NCI-H2107 treated with DMSO at 0.1 percent for 48 hours (cell line): ENCODE data around the gene PCDHGB2.
"Not testable (repeated sequence)": the region's sequence is repeated elsewhere in the genome, so short reads cannot be mapped to it uniquely, and the experiment has no call there.

Experiments
- DNase-seq: peaks from one replicate; lab custom pipeline; 2025; ENCODE audit not compliant: unreplicated experiment; lab: John Stamatoyannopoulos, UW

Gene PCDHGB2

DNA sequence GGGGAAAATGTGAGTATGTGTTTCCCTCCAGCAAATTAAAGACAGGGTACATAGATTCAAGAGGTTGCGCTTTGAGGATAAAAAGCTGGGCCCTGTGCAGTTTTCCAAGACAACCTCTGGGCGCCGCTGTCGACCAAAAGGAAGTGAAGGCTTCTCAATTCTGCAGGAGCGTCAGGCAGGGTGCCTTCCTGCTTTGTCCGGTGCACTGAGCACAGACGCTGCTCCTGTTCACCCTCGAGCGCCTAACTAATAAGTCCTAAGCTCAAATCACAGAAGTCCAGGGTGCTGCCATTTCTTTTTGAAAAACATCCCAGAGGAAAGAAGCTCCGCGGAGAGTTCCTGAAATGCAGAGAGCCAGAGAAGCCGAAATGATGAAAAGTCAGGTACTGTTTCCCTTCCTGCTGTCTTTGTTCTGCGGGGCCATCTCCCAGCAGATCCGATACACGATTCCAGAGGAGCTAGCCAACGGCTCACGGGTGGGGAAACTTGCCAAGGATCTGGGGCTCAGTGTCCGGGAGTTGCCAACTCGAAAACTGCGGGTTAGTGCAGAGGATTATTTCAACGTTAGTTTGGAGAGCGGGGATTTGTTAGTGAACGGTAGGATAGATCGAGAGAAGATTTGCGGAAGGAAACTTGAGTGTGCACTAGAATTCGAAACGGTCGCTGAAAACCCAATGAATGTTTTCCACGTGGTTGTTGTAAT, 9.7 kb upstream of the PCDHGB2 start, which contains the start of gene PCDHGB1:
Gene PCDHGB1 (plus strand): TSS at position 183 of the 703 bp plus-strand sequence. CDS start 162 bp downstream, at position 345.
- no peak for DNase-seq

DNA sequence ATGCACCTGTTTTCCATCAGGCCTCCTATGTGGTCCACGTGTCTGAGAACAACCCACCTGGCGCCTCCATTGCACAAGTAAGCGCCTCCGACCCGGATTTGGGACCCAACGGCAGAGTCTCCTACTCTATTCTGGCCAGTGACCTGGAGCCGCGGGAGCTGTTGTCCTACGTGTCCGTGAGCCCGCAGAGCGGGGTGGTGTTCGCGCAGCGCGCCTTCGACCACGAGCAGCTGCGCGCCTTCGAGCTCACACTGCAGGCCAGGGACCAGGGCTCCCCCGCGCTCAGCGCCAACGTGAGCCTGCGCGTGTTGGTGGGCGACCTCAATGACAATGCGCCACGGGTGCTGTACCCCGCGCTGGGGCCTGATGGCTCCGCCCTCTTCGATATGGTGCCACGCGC, 8.2 kb upstream of the PCDHGB2 start:
- no peak for DNase-seq

DNA sequence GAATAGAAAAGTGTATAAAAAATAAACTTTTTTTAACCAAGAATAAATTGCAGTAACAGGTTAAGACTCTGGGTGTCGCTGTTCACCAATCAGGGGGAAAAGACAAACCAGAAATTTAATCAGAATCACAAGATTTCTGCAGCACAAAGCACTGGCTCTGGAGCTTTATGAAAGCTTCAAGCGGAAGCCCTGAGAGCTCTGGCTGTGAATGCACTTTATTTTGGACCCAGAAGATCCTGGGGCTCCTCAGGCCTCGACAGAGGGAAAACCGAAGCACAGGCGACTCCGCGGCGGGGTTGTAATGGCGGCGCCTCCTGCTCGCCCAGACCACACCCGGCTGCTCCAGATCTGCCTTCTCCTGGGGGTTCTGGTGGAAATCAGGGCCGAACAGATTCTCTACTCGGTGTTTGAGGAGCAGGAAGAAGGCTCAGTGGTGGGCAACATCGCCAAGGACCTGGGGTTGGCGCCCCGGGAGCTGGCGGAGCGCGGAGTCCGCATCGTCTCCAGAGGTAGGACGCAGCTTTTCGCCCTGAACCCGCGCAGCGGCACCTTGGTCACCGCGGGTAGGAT, 4.8 kb upstream of the PCDHGB2 start, which contains the start of gene PCDHGA4:
Gene PCDHGA4 (plus strand): TSS at position 122 of the 570 bp plus-strand sequence. CDS start 87 bp downstream, at position 209.
- no peak for DNase-seq

DNA sequence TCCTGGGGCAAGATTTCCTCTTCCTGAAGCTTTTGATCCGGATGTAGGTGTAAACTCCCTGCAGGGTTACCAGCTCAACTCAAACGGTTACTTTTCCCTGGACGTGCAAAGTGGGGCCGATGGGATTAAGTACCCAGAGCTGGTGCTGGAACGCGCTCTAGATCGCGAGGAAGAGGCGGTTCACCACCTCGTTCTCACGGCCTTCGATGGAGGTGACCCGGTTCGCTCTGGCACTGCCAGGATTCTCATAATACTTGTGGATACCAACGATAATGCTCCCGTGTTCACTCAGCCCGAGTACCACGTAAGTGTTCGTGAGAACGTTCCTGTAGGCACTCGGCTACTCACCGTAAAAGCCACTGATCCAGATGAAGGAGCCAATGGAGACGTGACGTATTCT, 4.2 kb upstream of the PCDHGB2 start:
- no peak for DNase-seq

DNA sequence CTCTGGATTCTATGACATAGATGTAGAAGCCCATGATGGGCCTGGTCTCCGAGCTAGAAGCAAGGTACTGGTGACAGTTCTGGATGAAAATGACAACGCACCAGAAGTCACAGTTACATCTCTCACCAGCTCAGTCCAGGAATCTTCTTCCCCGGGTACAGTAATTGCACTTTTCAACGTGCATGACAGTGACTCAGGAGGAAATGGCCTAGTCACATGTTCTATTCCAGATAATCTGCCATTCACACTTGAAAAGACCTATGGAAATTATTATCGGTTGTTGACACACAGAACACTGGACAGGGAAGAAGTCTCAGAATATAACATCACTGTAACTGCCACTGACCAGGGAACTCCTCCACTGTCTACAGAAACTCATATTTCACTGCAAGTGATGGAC, 3.7 kb upstream of the PCDHGB2 start:
- no peak for DNase-seq

DNA sequence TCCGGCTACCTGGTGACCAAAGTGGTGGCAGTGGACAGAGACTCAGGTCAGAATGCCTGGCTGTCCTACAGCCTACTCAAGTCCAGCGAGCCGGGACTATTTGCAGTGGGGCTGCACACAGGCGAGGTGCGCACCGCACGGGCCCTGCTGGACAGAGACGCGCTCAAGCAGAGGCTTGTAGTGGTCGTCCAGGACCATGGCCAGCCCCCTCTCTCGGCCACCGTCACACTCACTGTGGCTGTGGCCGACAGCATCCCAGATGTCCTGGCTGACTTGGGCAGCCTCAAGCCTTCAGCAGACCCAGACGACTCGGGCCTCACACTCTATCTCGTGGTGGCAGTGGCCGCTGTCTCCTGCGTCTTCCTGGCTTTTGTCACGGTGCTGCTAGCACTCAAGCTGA, 2.8 kb upstream of the PCDHGB2 start:
- DNase-seq, result no peak

DNA sequence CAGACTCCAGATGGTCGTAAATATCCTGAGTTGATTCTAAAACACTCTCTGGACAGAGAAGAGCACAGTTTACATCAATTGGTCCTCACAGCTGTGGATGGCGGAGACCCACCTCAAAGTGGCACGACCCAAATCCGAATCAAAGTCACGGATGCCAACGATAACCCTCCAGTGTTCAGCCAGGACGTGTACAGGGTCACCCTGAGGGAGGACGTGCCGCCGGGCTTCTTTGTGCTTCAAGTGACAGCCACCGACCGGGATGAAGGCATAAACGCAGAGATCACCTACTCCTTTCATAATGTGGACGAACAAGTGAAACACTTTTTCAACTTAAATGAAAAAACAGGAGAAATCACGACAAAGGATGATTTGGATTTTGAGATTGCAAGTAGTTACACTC, 891 bp downstream of the PCDHGB2 start:
- no peak for DNase-seq

DNA sequence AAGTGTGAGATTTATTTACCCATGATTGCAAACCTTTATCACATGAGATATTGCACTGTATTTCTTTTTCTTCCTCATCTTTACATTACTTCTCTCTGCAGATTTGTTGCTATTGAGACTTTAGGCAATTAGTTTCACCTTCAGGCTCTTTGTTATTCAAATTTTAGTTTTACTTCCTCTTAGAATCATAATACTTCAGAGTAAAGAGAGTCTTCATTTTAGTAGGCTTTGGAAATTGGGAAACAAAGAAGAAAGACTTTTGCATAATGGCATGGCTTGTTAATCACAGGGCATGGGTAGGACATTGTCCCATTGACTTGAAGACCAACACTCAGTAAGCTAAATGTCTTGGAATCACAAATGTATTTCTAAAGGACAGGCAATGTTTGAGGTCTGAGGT, 2.9 kb downstream of the PCDHGB2 start:
- DNase-seq, result no peak

DNA sequence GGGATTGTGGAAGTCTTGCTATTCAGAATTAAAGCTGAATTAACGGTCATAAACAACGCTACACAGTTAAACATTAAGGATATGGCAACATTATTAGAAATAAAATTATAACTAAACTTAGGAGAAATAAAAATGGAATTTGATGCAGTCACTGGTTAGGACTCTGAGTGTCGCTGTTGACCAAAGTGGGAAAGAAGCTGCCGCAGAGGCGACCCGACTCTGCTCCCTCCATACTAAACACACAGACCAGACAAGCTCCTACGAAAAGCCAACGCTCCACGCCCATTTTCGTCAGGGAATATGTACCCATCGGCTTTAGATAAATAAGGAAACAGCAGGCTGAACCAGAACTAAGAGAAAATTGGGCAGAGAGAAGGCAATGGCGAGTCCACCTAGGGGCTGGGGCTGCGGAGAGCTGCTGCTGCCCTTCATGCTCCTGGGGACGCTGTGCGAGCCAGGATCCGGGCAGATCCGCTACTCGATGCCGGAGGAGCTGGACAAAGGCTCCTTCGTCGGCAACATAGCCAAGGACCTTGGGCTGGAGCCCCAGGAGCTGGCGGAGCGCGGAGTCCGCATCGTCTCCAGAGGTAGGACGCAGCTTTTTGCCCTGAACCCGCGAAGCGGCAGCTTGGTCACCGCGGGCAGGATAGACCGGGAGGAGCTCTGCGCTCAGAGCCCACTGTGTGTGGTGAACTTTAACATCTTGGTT, 4.3 kb downstream of the PCDHGB2 start, which contains the start of gene PCDHGA5:
Gene PCDHGA5 (plus strand): TSS at position 211 of the 709 bp plus-strand sequence. CDS start 169 bp downstream, at position 380.
- DNase-seq, result no peak

DNA sequence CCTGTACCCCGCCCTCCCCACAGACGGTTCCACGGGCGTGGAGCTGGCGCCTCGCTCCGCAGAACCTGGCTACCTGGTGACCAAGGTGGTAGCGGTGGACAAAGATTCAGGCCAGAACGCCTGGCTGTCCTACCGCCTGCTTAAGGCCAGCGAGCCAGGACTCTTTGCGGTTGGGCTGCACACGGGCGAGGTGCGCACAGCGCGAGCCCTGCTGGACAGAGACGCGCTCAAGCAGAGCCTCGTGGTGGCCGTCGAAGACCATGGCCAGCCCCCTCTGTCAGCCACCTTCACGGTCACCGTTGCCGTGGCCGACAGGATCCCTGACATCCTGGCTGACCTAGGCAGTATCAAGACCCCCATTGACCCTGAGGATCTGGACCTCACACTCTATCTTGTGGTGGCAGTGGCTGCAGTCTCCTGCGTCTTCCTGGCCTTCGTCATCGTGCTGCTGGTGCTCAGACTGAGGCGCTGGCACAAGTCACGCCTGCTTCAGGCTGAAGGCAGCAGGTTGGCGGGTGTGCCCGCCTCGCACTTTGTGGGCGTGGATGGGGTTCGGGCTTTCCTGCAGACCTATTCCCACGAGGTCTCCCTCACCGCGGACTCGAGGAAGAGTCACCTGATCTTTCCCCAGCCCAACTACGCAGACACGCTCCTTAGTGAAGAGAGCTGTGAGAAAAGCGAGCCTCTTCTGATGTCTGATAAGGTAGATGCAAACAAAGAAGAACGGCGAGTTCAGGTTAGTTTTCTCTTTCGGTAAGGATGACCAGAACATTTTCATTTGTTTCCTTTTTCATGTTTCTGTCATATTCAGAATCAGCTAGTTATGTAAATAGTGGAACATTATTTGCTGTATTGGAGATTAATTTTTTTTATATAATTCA, 6.5 kb downstream of the PCDHGB2 start:
- no peak for DNase-seq

DNA sequence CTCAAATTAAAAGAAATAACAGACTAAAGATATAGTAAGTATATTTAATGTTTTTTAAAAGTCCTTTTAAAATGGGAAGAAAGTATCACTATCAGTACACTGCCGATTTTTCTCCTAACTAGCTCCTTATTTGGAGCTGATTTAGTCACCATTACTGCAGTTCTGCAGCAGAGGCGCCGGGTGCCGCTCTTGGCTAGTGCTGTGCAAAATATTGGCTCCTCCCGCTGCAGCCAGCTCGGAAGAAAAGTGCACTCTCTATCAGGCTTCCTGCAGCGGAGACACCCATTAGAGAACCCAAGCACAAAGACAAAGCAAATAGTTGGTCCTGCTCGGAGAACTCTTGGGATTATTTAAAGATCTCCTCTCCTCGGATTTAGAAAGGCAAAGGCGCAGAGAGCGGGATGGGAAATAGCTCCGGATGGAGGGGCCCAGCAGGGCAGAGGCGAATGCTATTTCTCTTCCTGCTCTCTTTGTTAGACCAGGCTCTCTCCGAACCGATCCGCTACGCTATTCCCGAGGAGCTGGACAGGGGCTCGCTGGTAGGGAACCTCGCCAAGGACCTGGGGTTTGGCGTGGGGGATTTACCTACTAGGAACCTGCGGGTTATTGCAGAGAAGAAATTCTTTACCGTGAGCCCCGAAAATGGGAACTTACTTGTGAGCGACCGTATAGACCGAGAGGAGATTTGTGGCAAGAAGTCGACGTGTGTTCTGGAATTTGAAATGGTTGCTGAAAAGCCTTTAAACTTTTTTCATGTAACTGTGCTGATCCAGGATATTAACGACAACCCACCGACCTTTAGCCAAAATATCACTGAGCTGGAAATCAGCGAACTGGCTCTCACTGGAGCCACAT, 10.4 kb downstream of the PCDHGB2 start, which contains the start of gene PCDHGB3:
Gene PCDHGB3 (plus strand): TSS at position 249 of the 855 bp plus-strand sequence. CDS start 153 bp downstream, at position 402.
- DNase-seq, result no peak

DNA sequence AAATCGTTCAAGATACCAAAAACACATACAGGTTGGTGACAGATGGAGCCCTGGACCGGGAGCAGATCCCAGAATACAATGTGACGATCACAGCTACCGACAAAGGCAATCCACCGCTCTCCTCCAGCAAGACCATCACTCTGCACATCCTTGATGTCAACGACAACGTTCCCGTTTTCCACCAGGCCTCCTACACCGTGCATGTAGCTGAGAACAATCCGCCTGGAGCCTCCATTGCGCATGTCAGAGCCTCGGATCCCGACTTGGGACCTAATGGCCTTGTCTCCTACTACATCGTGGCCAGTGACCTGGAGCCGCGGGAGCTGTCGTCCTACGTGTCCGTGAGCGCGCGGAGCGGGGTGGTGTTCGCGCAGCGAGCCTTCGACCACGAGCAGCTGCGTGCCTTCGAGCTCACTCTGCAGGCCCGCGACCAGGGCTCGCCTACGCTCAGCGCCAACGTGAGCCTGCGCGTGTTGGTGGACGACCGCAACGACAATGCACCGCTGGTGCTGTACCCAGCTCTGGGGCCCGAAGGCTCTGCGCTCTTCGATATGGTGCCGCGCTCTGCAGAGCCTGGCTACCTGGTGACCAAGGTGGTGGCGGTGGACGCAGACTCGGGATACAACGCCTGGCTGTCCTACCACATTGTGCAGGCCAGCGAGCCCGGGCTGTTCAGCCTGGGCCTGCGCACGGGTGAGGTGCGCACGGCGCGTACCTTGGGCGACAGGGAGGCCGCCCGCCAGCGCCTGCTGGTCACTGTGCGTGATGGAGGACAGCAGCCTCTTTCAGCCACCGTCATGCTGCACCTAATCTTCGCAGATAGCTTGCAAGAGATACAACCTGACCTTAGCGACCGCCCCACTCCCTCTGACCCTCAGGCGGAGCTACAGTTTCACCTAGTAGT, 12.0 kb downstream of the PCDHGB2 start:
- no peak for DNase-seq

DNA sequence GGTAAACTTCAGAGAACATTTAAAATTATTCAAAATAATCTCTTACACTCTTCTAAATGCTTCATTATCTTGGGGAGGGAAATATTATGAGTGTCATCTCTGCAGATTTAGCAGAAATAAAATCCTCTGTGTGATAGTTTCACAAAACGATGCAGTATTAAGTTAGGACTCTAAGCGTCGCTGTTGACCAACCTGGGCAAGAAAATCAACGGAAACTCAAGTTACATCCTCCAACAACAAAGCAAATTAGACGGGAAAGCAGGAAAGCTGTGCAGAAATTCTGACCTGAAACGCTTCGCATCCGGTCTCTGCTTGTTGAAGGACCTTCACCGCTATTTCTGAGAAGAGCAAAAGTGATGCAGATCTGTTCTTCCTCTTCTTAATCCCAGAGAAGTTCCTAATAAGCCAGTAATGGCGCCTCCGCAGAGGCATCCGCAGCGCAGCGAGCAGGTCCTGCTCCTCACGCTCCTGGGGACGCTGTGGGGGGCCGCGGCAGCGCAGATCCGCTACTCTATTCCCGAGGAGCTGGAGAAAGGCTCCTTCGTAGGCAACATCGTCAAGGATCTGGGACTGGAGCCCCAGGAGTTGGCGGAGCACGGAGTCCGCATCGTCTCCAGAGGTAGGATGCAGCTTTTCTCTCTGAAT, 14.0 kb downstream of the PCDHGB2 start, which contains the start of gene PCDHGA6:
Gene PCDHGA6 (plus strand): TSS at position 219 of the 645 bp plus-strand sequence. CDS start 193 bp downstream, at position 412.
- no peak for DNase-seq

DNA sequence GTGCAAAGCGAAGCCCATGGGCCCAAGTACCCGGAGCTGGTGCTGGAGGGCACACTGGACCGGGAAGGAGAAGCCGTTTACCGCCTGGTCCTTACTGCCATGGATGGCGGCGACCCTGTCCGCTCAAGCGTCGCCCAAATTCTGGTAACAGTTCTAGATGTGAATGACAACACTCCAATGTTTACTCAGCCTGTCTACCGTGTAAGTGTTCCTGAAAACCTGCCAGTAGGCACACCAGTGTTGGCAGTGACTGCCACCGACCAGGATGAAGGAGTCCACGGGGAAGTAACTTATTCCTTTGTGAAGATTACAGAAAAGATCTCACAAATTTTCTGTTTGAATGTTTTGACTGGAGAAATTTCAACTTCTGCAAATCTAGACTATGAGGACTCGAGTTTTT, 14.8 kb downstream of the PCDHGB2 start:
- no peak for DNase-seq

DNA sequence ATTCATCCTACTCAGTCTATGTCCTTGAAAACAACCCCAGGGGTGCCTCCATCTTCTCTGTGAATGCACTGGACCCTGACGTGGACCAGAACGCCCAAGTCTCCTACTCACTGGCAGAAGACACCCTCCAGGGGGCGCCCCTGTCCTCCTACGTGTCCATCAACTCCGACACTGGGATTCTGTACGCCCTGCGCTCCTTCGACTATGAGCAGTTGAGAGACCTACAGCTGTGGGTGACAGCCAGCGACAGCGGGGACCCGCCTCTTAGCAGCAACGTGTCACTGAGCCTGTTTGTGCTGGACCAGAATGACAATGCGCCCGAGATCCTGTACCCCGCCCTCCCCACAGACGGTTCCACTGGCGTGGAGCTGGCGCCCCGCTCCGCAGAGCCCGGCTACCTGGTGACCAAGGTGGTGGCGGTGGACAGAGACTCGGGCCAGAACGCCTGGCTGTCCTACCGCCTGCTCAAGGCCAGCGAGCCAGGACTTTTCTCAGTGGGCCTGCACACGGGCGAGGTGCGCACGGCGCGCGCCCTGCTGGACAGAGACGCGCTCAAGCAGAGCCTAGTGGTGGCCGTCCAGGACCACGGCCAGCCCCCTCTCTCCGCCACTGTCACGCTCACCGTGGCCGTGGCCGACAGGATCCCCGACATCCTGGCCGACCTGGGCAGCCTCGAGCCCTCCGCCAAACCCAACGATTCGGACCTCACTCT, 15.8 kb downstream of the PCDHGB2 start:
- DNase-seq, result not testable (repeated sequence)

DNA sequence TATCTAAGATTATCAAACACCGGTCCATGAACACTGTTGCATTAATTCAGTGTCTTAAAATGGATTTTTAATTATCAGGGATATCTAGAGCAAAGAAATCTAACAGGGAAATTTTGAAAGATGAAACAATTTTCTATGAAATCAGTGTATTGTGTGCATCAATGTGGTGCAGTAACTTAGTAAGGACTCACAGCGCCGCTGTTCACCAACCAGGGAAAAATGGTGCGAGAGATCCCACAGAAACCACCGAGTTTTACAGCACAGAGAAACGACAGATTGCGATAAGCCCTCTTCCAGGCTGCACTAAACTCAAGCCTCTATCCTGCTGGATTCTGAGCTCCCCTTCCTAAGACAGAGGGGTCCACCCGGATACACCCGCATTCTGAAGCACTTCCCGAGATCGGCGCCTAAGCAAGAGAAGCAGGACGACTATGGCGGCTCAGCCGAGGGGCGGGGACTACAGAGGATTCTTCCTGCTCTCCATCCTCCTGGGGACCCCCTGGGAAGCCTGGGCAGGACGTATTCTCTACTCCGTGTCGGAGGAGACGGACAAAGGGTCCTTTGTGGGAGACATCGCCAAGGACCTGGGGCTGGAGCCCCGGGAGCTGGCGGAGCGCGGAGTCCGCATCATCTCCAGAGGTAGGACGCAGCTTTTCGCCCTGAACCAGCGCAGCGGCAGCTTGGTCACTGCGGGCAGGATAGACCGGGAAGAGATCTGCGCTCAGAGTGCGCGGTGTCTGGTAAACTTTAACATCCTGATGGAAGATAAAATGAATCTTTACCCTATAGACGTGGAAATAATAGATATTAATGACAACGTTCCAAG, 22.9 kb downstream of the PCDHGB2 start, which contains the start of gene PCDHGA7:
Gene PCDHGA7 (plus strand): TSS at position 274 of the 826 bp plus-strand sequence. CDS start 158 bp downstream, at position 432.
- DNase-seq, result no peak

DNA sequence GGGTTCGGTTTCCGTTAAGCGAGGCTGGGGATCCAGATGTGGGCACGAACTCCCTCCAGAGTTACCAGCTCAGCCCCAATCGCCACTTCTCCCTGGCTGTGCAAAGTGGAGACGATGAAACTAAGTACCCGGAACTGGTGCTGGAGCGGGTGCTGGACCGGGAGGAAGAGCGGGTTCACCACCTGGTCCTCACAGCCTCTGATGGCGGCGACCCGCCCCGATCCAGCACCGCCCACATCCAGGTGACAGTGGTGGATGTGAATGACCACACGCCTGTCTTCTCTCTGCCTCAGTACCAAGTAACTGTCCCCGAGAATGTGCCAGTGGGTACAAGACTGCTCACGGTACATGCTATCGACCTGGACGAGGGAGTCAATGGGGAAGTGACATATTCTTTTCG, 23.6 kb downstream of the PCDHGB2 start:
- no peak for DNase-seq
